GM23248 (cell line): ENCODE measurements around the gene CCDC54.

Source experiments
- EZH2 ChIP-seq: fragments of 200-600 bp; sonication (generic); IDR thresholded peaks from 2 replicates; pipeline ENCODE4 v1.6.1; 2018; ENCODE audit warnings: antibody characterized with exemption, mild to moderate bottlenecking; ENCODE audit not compliant: insufficient read depth, poor library complexity, severe bottlenecking
- EZH2phosphoT487 ChIP-seq: fragments of 200-600 bp; sonication (generic); IDR thresholded peaks from 2 replicates; pipeline ENCODE4 v1.6.1; 2018; ENCODE audit warnings: antibody characterized with exemption, moderate library complexity, mild to moderate bottlenecking, low read depth; ENCODE audit not compliant: insufficient read depth

DNA sequence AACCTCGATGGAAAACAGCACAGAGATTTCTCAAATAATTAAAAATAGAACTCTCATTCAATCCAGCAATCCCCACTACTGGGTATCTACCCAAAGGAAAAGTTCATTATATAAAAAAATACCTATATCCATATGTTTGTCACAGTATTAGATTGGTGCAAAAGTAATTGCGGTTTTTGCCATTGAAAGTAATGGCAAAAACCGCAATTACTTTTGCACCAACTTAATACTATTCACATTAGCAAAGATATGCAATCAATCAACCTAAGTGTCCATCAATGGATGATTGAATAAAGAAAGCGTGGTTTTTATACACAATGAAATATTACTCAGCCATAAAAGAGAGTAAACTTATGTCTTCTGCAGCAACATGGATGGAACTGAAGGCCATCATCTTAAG, 12.2 kb upstream of the CCDC54 start:
- no peak for TF ChIP-seq EZH2phosphoT487
- TF ChIP-seq EZH2: no peak
